ENCODE data around the gene SEPSECS.

GRCh38 chr4:25123236-25123635 lies 37.0 kb downstream of the SEPSECS start:
- TF ChIP-seq CTCF (optimal IDR thresholded peaks at IDR 0.05 in 1 of 3, IDR thresholded peaks at IDR 0.05 in 1 of 3, conservative IDR thresholded peaks at IDR 0.05 in 1 of 3; ENCODE audit: extremely low read depth in 1 of 3, insufficient read depth in 2 of 3, low read length in 3 of 3) = no peak
- TF ChIP-seq EZH2 (IDR thresholded peaks at IDR 0.05; ENCODE audit: low read length) = no peak

All from keratinocyte (primary cell).